ENCODE results near the gene CIC. TPM values are rescaled to one million over a fixed set of nuclear protein-coding genes. Genes with fewer than 3 reads are reported as not detected.

The CIC gene
- total and polyA plus RNA-seq, 9 of the 15 experiments (the other 6 are each of a cell fraction or from before 2014, with no cell fraction given): 0.07 to 44.7 (median 8.6) TPM

- TF ChIP-seq SMARCA4 (IDR thresholded peaks at IDR 0.05) (peak; percentile 41; the same call in 1 of the 2 replicates), ZC3H8 (IDR thresholded peaks at IDR 0.05) (no peak), ZNF316 (IDR thresholded peaks at IDR 0.05) (peak; percentile 83), STAG1 (CRISPR knock-in tag; IDR thresholded peaks at IDR 0.05; ENCODE audit: borderline replicate concordance) (no peak), ZNF436 (CRISPR knock-in tag; IDR thresholded peaks at IDR 0.05) (no peak), E2F3 (CRISPR knock-in tag; IDR thresholded peaks at IDR 0.05) (no peak), ESRRA (IDR thresholded peaks at IDR 0.05; ENCODE audit: borderline replicate concordance, low read depth) (0 out of 2 replicates have a peak, but pooled peaks have one; percentile 14), PML (IDR thresholded peaks at IDR 0.05; ENCODE audit: low read length) (no peak), GABPA (tag; conservative IDR thresholded peaks at IDR 0.05; ENCODE audit: low read depth) (peak; percentile 47; the same call in 1 of the 2 replicates), CHAMP1 (IDR thresholded peaks at IDR 0.05) (no peak), ZBTB7A (IDR thresholded peaks at IDR 0.05; ENCODE audit: borderline replicate concordance, control insufficient read depth, low read depth, low read length) (no peak), SMAD3 (CRISPR knock-in tag; conservative IDR thresholded peaks at IDR 0.05) (no peak), ARID3A (IDR thresholded peaks at IDR 0.05; ENCODE audit: borderline replicate concordance, low read depth, low read length) (no peak), PCBP2 (IDR thresholded peaks at IDR 0.05; ENCODE audit: low read depth, low read length, poor library complexity, severe bottlenecking) (no peak), NBN (IDR thresholded peaks at IDR 0.05; ENCODE audit: low read depth) (no peak), ZNF407 (IDR thresholded peaks at IDR 0.05; ENCODE audit: low read depth) (no peak), ZNF184 (CRISPR knock-in tag; IDR thresholded peaks at IDR 0.05) (no peak), STAT5B (CRISPR knock-in tag; IDR thresholded peaks at IDR 0.05) (no peak)
These were observed 39.1 kb upstream of the CIC start (continued) for GRCh38 chr19:42229855-42230351.
